Ovary (tissue), 9 donors: ENCODE results near the gene KIF21A. TPM values are rescaled to one million over a fixed set of nuclear protein-coding genes. Genes with fewer than 3 reads are reported as not detected.

Experiments
- DNase-seq, 5 donors: peaks; one replicate each; pipeline ENCODE4 v3.0.0-alpha.2; 2019 to 2020
- H3K27ac ChIP-seq, 2 donors: fragments of 200-600 bp; one replicate each; pipeline versions ENCODE4 v1.5.1 to v1.8.0; 2019 to 2022
- H3K27me3 ChIP-seq: fragments of 200-600 bp; one replicate; pipeline ENCODE4 v1.8.0; 2022
- H3K36me3 ChIP-seq: fragments of 200-600 bp; sonication (generic); one replicate; pipeline ENCODE4 v1.5.1; 2019
- H3K4me1 ChIP-seq: one replicate; pipeline ENCODE4 v1.8.1; 2013; ENCODE audit warnings: mild to moderate bottlenecking, moderate library complexity; ENCODE audit not compliant: insufficient read depth
- H3K4me3 ChIP-seq: fragments of 200-600 bp; sonication (generic); one replicate; pipeline ENCODE4 v1.5.1; 2017
- H3K9me3 ChIP-seq, 2 donors: fragments of 200-600 bp in 1 of 2; sonication (generic) in 1 of 2; one replicate each; pipeline versions ENCODE4 v1.5.1 to v1.8.1; 2013 to 2019; ENCODE audit warnings: mild to moderate bottlenecking in 1 of 2, moderate library complexity in 1 of 2
- CTCF ChIP-seq, 3 donors: fragments of 450-650 bp in 2 of 3; fragments of 200-600 bp in 1 of 3; IDR thresholded peaks; one replicate each; pipeline versions ENCODE4 v1.5.1 to v1.8.0; 2016 to 2022; ENCODE audit warnings: antibody characterized with exemption in 3 of 3, mild to moderate bottlenecking in 1 of 3
- EP300 ChIP-seq: sonication (generic); formaldehyde crosslinking; IDR thresholded peaks from one replicate; pipeline ENCODE4 v1.6.1; 2017; ENCODE audit warnings: antibody characterized with exemption
- POLR2A ChIP-seq: fragments of 450-650 bp; IDR thresholded peaks from one replicate; pipeline ENCODE4 v1.6.1; 2017; ENCODE audit warnings: antibody characterized with exemption, mild to moderate bottlenecking, moderate library complexity
- WGBS, 3 donors: extraction: QIAGEN DNeasy Blood & Tissue Kit in 1 of 3; methylation state at CpG; one replicate each; pipeline versions ENCODE4 v1.1.5 to v1.1.7; 2013 to 2017; 5-methylcytosine and 5-hydroxymethylcytosine counted together
- intact Hi-C, 4 donors: fragments of 100-400 bp; cut with DNase I; formaldehyde crosslinking; loops; one replicate each; pipeline versions ENCODE4 v1.11.0 to v1.15.1; 2022 to 2023
- polyA plus RNA-seq, 2 donors: library from polyadenylated mRNA; stranded (reverse); fragments of 200-250 nt in 1 of 2; fragments of 350-450 nt in 1 of 2; fragmentation: Illumina TruSeq in 1 of 2; extraction: RNeasy Lipid Tissue Mini Kit (QIAGEN cat#74804) in 1 of 2; gene quantifications; one replicate each; pipeline ENCODE4 v1.2.3, GENCODE V29; 2013 to 2014
- total RNA-seq, 7 donors: library from RNA; depleted of rRNA in 2 of 7; stranded (reverse); fragments of >200 nt in 2 of 7; fragmentation: NEBNext Ultra II Directional in 3 of 7; extraction: Animal tissue kit (Norgen Biotek cat#: 25700) in 3 of 7; gene quantifications; one replicate each; pipeline versions ENCODE4 v1.1.0 to v1.2.4, GENCODE V29; 2016 to 2023
- donor health status: DM: no; HTN: no; CAD: no; lungs with moderate emphysema.
- donor health status: DM: no; HTN: no; CAD: no.
- donor health status: Bipolar disorder and iron deficiency.
- donor health status: DM: yes; HTN: yes; CAD: no.
- donor health status: DM: no; HTN: no; CAD: no.
- donor health status: DM: yes; HTN: yes; CAD: no.

Gene KIF21A
- total and polyA plus RNA-seq, 9 donors = 3.6 to 43.3 (median 11.8) TPM

GRCh38 chr12:39441189-39441962 is 1.5 kb downstream of the KIF21A start:
- no peak for DNase-seq
- Histone ChIP-seq H3K4me1 (peaks cover 2% of the 10 kb centered on the region), H3K9me3 (no peaks in the 10 kb centered on the region), H3K27me3 (no peaks in the 10 kb centered on the region), H3K36me3 (no peaks in the 10 kb centered on the region), H3K4me3 (no peak overlapping the region), H3K27ac (no peak overlapping the region)
- intact Hi-C loops = loop anchor here in 1 of 4 donors (5.0 kb wide), 1 partner anchor 176 kb away; the partner anchor contains the start of gene ABCD2
- TF ChIP-seq CTCF (IDR thresholded peaks at IDR 0.05) (no peak), POLR2A (no peak), EP300 (no peak)
- 65 to 73% (median 66%) methylated on average over 5 of the region's 5 CpGs for WGBS, 3 donors

- TF ChIP-seq EP300 (no peak), CTCF (IDR thresholded peaks at IDR 0.05) (no peak), POLR2A (no peak)
- Histone ChIP-seq H3K27ac (no peak overlapping the region), H3K4me1 (peaks cover 2% of the 10 kb centered on the region), H3K36me3 (no peaks in the 10 kb centered on the region), H3K4me3 (no peak overlapping the region), H3K9me3 (no peaks in the 10 kb centered on the region), H3K27me3 (no peaks in the 10 kb centered on the region)
- intact Hi-C loops = loop anchor here in 1 of 4 donors (5.0 kb wide), 1 partner anchor 177 kb away; the partner anchor contains the start of gene ABCD2
- 95 to 99% (median 96%) methylated on average over 2 of the region's 2 CpGs for WGBS, 3 donors
- no peak for DNase-seq
These were observed 2.1 kb downstream of the KIF21A start for GRCh38 chr12:39440781-39441180.

GRCh38 chr12:39440101-39440500 is 2.8 kb downstream of the KIF21A start:
- H3K4me1 ChIP-seq = peaks cover 2% of the 10 kb centered on the region
- H3K9me3 ChIP-seq = no peaks in the 10 kb centered on the region
- 93 to 97% (median 97%) methylated on average over 1 of the region's 1 CpG for WGBS, 3 donors
- H3K36me3 ChIP-seq = no peaks in the 10 kb centered on the region
- no peak overlapping the region for H3K4me3 ChIP-seq
- no peaks in the 10 kb centered on the region for H3K27me3 ChIP-seq
- no peak for TF ChIP-seq EP300
- no peak for TF ChIP-seq CTCF (IDR thresholded peaks at IDR 0.05)
- TF ChIP-seq POLR2A = no peak
- no peak overlapping the region for H3K27ac ChIP-seq
- intact Hi-C loops = loop anchor here in 1 of 4 donors (5.0 kb wide), 1 partner anchor 177 kb away; the partner anchor contains the start of gene ABCD2
- DNase-seq = no peak

GRCh38 chr12:39435531-39435930 is 7.4 kb downstream of the KIF21A start:
- WGBS, 3 donors = 51 to 59% (median 58%) methylated on average over 3 of the region's 3 CpGs
- DNase-seq = no peak
- no peak for TF ChIP-seq EP300
- TF ChIP-seq POLR2A = no peak
- no peak for TF ChIP-seq CTCF (IDR thresholded peaks at IDR 0.05)
- Histone ChIP-seq H3K4me3 (no peak overlapping the region), H3K27me3 (no peaks in the 10 kb centered on the region), H3K36me3 (no peaks in the 10 kb centered on the region), H3K27ac (no peak overlapping the region), H3K4me1 (no peaks in the 10 kb centered on the region), H3K9me3 (no peaks in the 10 kb centered on the region)
- intact Hi-C loops = no loop called here
